Activated T-cell treated with anti-CD3 and anti-CD28 coated beads, Interleukin-2, amount 50 U/mL, for 24 hours (primary cell): ENCODE results near the gene OXCT1.
A peak's percentile ranks its signal among the peaks of the same experiment; 100 is the strongest.

Experiments
- DNase-seq: peaks from one replicate; pipeline ENCODE4 v3.0.0-alpha.2; 2020
- H3K27ac Mint-ChIP-seq: 2 replicates; pipeline ENCODE4 v1.8.0; 2020; ENCODE audit warnings: mild to moderate bottlenecking, mixed read lengths
- H3K27me3 Mint-ChIP-seq: 2 replicates; pipeline ENCODE4 v1.8.0; 2020; ENCODE audit warnings: mixed read lengths
- H3K36me3 Mint-ChIP-seq: 2 replicates; pipeline ENCODE4 v1.8.0; 2020; ENCODE audit warnings: low read depth, mixed read lengths
- H3K4me1 Mint-ChIP-seq: 2 replicates; pipeline ENCODE4 v1.8.0; 2020; ENCODE audit warnings: low read depth, mixed read lengths
- H3K4me3 Mint-ChIP-seq: 2 replicates; pipeline ENCODE4 v1.8.0; 2020; ENCODE audit warnings: mild to moderate bottlenecking, moderate library complexity, mixed read lengths
- H3K9me3 Mint-ChIP-seq: 2 replicates; pipeline ENCODE4 v1.8.0; 2020; ENCODE audit warnings: mixed read lengths

OXCT1 gene

DNA sequence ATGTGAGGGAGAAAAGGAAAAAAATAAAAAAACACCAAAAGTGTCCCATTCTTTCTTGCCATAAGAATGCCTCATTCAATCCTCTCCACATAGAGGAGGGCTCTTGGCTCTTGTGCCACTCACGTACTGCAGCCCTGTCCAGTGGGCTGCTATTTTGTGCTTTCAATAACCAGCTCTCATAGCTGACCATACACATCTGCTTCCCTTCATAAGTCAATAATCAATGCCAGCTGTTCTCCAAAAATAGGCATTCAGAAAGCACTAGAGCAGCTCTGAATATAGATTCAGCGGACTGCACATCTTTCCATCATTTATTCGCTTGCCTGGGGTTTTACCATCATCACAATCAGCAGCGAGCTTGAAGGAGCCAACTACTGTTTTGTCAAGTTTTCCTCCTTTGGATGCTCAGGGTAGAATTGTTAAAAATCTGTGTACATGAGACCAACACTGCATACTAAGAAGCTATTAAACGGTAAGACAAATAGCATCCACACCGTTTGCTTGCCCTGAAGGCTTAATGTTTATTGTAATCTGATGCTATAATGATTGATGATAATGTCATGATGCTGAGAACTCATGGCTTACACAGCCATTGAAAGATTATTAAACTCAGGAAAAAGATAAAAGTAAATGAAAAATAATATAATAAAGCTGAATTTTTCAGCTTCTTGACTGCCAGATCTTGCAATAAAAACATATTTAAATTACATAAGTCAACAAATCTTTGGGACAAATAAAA, 80.0 kb downstream of the OXCT1 start:
- Mint-ChIP-seq H3K27ac (no peak overlapping the region), H3K27me3 (no peaks in the 10 kb centered on the region), H3K36me3 (peaks cover 88% of the 10 kb centered on the region), H3K4me3 (no peak overlapping the region), H3K4me1 (peaks cover 5% of the 10 kb centered on the region), H3K9me3 (no peaks in the 10 kb centered on the region)
- no peak for DNase-seq

DNA sequence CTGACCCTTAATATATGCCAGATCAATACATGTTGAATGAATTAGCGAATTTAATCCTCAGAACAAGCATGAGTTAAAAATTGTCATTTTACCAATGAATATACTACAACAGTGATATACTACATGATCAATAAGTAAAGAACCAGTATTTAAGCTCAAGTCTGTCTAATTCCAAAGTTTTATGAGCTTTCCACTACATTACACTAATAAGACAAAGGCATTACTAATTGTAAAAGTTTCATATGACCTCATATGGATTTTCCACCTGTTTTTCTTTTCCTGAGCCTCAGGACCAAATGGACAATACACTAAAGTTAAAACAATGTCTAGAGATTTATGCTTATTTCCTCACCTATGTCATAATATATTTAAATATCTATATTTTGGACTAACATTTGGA, 80.8 kb downstream of the OXCT1 start:
- Mint-ChIP-seq H3K27me3 (no peaks in the 10 kb centered on the region), H3K36me3 (peaks cover 88% of the 10 kb centered on the region)

DNA sequence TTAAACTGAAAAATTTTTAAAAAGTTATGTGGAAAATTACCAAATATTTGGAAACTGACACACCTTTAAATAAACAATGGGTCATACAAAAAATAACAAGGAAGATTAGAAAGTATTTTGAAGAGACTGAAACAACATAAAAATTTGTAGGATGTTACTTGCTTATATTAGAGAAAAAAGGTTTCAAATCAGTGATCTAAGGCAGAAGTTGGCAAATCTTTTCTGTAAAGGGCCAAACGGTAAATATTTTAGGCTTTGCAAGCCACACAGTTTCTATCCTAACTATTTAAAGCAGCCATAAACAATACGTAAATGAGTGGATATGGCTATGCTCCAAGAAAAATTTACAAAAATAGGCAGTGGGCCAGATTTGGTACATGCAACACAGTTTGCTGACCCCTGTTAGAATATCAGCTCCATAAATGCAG, 81.3 kb downstream of the OXCT1 start:
- Mint-ChIP-seq H3K9me3 (no peaks in the 10 kb centered on the region), H3K36me3 (peaks cover 88% of the 10 kb centered on the region), H3K27ac (no peak overlapping the region), H3K4me3 (no peak overlapping the region), H3K27me3 (no peaks in the 10 kb centered on the region), H3K4me1 (peaks cover 2% of the 10 kb centered on the region)
- no peak for DNase-seq

More for the DNA sequence above, 80.8 kb downstream of the OXCT1 start:
- peaks cover 2% of the 10 kb centered on the region for H3K4me1 Mint-ChIP-seq
- no peak overlapping the region for H3K27ac Mint-ChIP-seq
- DNase-seq, result no peak
- H3K4me3 Mint-ChIP-seq, result no peak overlapping the region
- H3K9me3 Mint-ChIP-seq, result no peaks in the 10 kb centered on the region

DNA sequence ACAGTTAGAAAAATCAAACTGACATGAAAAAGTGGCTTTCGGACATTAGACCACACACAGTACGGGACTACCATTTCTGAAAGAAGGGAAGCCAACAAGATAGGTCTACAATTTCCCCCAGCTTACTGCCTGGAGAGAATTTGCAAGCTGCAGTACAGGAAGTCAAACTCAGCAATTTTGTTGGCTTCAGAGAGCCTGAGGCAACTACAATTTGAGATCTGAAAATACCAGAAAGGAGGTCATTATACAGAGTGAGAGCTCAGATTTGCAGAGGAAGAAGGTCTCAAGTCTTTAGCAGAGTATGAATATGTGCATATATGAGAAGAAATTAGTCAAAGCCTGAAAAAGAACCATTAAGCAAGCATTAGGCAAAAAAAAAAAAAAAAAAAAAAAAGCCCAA, 83.0 kb downstream of the OXCT1 start:
- Mint-ChIP-seq H3K9me3 (no peaks in the 10 kb centered on the region), H3K36me3 (peaks cover 92% of the 10 kb centered on the region)
- DNase-seq, result no peak

DNA sequence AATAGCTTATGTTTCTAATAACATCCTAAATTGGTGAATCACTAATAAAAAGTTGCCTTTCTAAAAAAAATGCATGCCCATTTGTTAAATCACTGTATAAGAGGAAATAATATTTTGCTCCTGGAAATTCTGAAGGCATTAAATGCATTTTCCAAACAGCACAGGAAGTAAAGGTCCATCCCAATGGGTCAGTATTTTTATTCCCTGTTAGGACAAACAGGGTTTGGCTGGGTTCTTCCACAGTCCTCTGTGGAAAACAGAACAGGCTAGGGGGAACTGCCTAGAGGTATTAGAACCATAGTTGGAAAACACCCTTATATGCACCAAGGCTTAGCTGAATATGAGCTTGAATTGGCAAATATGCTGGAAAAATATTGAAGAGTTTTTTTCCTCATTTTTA, 85.2 kb downstream of the OXCT1 start:
- Mint-ChIP-seq H3K4me1 (peaks cover 2% of the 10 kb centered on the region), H3K4me3 (no peak overlapping the region), H3K27ac (no peak overlapping the region), H3K9me3 (no peaks in the 10 kb centered on the region), H3K36me3 (peaks cover 93% of the 10 kb centered on the region), H3K27me3 (no peaks in the 10 kb centered on the region)
- no peak for DNase-seq

More for the DNA sequence above, 83.0 kb downstream of the OXCT1 start:
- peaks cover 2% of the 10 kb centered on the region for H3K4me1 Mint-ChIP-seq
- no peak overlapping the region for H3K4me3 Mint-ChIP-seq
- no peaks in the 10 kb centered on the region for H3K27me3 Mint-ChIP-seq
- no peak overlapping the region for H3K27ac Mint-ChIP-seq

DNA sequence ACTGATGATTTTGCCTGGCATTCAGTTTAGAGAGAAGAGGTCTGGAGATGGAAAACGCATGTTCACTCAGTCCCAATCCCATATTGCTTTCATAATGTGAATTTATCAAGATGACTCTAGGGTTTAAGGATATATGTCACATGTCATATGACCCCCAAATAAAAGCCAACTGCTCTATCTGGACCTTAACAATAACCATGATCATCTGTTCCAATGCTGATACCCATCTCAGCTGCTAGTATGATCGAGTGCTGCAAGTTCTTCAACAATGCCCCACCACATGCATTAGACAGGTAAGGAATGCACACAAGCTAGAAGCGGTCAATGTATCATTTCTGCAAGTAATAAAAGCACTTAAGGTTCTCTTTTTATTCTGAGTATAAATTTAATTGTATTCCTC, 91.8 kb downstream of the OXCT1 start:
- Mint-ChIP-seq H3K36me3 (peaks cover 91% of the 10 kb centered on the region), H3K27me3 (no peaks in the 10 kb centered on the region), H3K27ac (no peak overlapping the region)

DNA sequence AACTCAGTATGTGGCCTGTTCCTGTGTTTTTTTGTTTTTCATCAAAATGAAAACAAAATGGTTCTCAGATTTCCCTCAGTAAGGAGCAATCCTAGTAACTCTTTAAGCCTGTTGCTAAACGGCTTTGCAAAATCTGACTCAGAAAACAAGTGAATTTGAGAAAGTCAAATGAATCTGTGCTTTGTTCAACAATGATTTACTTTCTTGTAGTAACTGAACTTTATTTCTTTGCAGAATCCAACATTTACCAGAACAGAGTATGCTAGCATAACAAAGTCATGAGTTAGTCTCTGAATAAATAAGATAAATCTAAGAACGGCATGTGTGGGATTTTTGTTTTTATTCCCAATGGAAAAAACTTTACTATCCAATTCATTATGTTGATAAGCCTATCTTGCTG, 93.8 kb downstream of the OXCT1 start:
- H3K4me3 Mint-ChIP-seq, result no peak overlapping the region
- peaks cover 14% of the 10 kb centered on the region for H3K4me1 Mint-ChIP-seq
- no peak overlapping the region for H3K27ac Mint-ChIP-seq
- no peaks in the 10 kb centered on the region for H3K27me3 Mint-ChIP-seq
- DNase-seq, result no peak
- H3K36me3 Mint-ChIP-seq, result peaks cover 89% of the 10 kb centered on the region
- no peaks in the 10 kb centered on the region for H3K9me3 Mint-ChIP-seq

More for the DNA sequence above, 91.8 kb downstream of the OXCT1 start:
- Mint-ChIP-seq H3K4me3 (no peak overlapping the region), H3K9me3 (no peaks in the 10 kb centered on the region), H3K4me1 (peaks cover 4% of the 10 kb centered on the region)
- DNase-seq, result no peak

DNA sequence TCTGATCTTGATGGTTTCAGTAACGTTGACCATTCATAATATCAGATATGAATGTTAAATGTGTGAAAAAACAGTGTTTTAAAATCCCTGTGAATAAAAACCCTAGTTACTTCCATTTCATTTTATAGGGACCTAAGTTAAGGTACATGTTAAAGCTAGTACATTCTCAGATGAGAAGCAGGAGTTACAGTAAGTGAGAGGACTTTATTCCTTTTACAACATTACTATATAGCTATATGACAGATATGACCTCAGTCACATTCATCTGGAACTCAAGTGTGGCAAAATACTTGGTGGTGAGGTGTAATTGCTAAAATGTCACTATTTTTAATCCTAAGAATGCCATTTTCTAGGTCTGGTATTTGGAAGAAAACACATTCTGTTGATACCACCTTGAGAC, 96.4 kb downstream of the OXCT1 start:
- H3K9me3 Mint-ChIP-seq, result no peaks in the 10 kb centered on the region
- H3K27me3 Mint-ChIP-seq, result no peaks in the 10 kb centered on the region
- DNase-seq, result no peak
- no peak overlapping the region for H3K27ac Mint-ChIP-seq
- peaks cover 20% of the 10 kb centered on the region for H3K4me1 Mint-ChIP-seq
- H3K36me3 Mint-ChIP-seq, result peaks cover 88% of the 10 kb centered on the region
- no peak overlapping the region for H3K4me3 Mint-ChIP-seq

DNA sequence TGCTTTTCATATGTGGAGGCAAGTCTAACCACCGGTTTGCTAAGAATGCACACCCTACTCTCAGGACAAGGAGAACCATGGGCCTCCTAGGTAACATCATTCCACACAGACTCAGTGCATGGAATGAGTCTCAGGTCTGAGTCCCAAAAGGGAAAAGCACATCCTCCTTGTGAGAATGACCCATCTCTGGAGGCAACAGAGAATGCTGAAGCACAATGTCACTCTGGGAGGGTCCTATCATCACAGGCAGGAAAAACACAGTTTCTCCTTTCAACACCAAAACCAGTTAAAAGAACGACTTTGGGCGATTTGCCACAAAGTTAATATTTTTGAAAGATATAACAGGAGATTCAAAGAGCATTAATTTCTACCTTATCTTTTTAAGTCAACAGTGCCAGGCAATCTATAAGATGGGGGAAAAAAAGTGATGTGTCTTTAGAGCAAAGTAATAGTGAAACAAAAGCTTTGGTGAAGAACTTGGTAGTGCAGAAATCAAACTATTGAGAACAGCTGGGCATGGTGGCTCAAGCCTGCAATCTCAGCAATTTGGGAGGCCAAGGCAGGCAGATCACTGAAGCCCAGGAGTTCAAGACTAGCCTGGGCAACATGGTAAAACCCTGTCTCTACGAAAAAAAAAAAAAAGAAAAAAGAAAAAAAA, 97.3 kb downstream of the OXCT1 start:
- Mint-ChIP-seq H3K36me3 (peaks cover 88% of the 10 kb centered on the region), H3K4me3 (no peak overlapping the region), H3K4me1 (peaks cover 20% of the 10 kb centered on the region), H3K27me3 (no peaks in the 10 kb centered on the region), H3K27ac (no peak overlapping the region), H3K9me3 (no peaks in the 10 kb centered on the region)
- no peak for DNase-seq

DNA sequence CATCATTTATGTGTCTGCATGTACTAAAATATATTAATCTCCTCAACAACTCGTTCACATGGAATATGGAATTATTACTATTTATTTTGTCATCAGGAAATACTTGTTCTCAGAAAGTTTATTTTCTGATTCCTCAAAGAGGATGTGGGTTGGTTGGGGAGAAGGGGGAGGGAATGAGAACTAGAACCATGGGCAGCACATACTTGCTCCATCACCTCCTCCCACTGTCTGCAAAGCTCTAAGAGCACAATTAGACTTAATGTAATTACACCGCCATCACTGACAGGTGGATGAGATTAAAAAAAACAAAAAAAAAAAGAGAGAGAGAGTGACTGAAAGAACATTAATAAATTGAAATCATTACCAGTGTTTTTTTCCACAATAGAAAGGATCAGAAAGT, 98.2 kb downstream of the OXCT1 start:
- no peaks in the 10 kb centered on the region for H3K9me3 Mint-ChIP-seq
- H3K27me3 Mint-ChIP-seq, result no peaks in the 10 kb centered on the region
- H3K36me3 Mint-ChIP-seq, result peaks cover 87% of the 10 kb centered on the region
- H3K4me1 Mint-ChIP-seq, result peaks cover 20% of the 10 kb centered on the region
- no peak for DNase-seq
- no peak overlapping the region for H3K27ac Mint-ChIP-seq
- H3K4me3 Mint-ChIP-seq, result no peak overlapping the region

DNA sequence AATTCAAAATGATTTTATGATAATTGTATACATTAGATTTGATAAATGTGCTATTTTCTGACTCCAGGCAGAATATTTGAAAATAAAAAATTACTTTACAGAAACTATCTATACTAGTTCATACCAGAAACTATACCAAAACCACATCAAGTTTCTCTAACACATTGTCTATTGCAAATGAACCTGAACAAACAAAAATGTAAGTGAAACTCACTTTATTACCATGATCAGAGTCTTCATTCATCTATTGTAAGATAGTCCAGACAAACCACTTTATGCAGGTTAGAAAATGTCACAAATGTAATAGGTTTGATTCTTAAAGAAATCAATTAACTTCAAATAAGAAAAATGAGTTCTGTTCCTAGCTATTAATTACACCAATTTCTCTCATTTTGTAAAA, 99.4 kb downstream of the OXCT1 start:
- H3K4me1 Mint-ChIP-seq, result peaks cover 20% of the 10 kb centered on the region
- H3K27me3 Mint-ChIP-seq, result no peaks in the 10 kb centered on the region
- H3K27ac Mint-ChIP-seq, result no peak overlapping the region
- H3K9me3 Mint-ChIP-seq, result no peaks in the 10 kb centered on the region
- peaks cover 85% of the 10 kb centered on the region for H3K36me3 Mint-ChIP-seq
- DNase-seq, result no peak
- H3K4me3 Mint-ChIP-seq, result no peak overlapping the region

DNA sequence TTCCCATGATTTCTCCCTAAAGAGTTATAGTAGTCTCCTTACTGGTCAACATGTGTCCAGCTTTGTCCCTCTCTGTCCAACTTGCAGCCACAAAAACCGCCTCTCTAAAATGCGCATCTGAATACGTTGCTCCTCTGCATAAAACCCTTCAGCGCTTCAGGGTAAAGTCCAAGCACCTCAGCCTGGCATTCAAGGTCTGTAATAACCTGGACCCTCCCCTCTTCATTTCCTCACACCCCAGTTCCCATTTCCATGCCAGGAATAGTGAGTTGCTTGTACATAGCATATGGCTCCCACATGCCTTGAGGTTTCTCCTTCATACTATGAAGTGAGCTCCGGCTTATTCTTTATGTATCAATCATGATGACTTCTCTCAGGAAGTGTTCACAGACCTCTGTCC, 101.5 kb downstream of the OXCT1 start:
- no peaks in the 10 kb centered on the region for H3K27me3 Mint-ChIP-seq
- H3K4me1 Mint-ChIP-seq, result peaks cover 27% of the 10 kb centered on the region
- H3K4me3 Mint-ChIP-seq, result no peak overlapping the region
- H3K9me3 Mint-ChIP-seq, result no peaks in the 10 kb centered on the region
- H3K27ac Mint-ChIP-seq, result no peak overlapping the region
- DNase-seq, result no peak
- peaks cover 88% of the 10 kb centered on the region for H3K36me3 Mint-ChIP-seq

DNA sequence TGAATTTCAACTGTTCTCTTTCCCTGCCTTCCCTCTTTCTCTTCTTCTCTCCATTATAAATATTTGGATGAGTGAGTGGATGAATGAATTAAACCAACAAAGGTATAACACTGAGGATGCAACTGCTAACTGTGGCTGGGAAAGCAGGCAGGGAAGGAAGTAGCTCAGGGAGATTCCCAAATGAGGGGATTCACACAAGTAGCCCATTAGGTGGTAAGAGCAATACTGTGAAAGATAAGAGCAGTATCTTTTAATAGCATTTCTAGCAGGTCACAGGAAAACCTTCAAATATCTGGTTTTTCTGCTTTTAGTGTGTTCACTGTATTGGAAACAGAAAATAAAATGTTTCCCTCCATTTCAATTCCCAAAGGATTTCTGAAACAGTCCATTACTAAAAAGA, 105.6 kb downstream of the OXCT1 start:
- Mint-ChIP-seq H3K27me3 (no peaks in the 10 kb centered on the region), H3K9me3 (no peaks in the 10 kb centered on the region)

DNA sequence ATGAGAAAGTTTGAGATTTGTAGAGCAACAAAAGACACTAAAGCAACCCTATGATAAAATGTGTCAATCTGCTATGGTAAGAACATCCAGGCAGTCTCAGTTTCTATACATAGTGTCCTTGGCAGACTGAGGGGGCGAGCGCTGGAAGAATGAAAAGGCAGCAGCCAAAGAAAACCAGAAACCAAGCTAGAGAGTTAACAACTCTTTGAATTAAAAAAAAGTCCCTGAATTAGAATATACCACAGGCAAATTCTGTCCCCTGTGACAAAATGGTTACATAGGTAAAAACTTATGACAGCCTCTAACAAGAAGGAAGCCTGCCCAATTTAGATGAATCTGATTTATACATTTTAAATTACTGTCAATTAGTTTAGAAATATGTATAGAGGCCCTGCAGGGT, 106.7 kb downstream of the OXCT1 start:
- no peak overlapping the region for H3K4me3 Mint-ChIP-seq
- peaks cover 10% of the 10 kb centered on the region for H3K4me1 Mint-ChIP-seq
- no peak overlapping the region for H3K27ac Mint-ChIP-seq
- H3K27me3 Mint-ChIP-seq, result no peaks in the 10 kb centered on the region
- peaks cover 94% of the 10 kb centered on the region for H3K36me3 Mint-ChIP-seq
- H3K9me3 Mint-ChIP-seq, result no peaks in the 10 kb centered on the region
- DNase-seq, result no peak

More for the DNA sequence above, 105.6 kb downstream of the OXCT1 start:
- peak overlapping the region; percentile 13 for H3K27ac Mint-ChIP-seq
- no peak overlapping the region for H3K4me3 Mint-ChIP-seq
- H3K36me3 Mint-ChIP-seq, result peaks cover 93% of the 10 kb centered on the region
- H3K4me1 Mint-ChIP-seq, result peaks cover 10% of the 10 kb centered on the region
- DNase-seq, result no peak

DNA sequence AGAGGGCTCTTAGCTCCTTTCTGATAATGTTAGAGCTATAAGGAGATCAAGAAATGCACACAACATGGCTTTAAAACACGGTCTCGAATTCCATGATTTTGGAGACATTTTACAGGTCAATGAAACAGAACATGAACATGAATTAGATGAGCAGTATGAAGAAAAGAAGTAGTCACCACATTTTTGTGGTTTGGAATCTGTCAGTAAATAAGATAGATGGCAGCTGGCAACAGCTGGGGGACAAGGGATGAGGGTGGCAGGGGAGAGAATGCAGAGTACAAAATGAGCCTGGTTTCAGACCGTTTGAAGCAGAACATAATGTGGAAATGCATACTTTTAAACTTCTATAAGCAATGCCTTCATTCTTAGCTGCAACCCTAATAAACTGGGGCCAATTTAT, 107.1 kb downstream of the OXCT1 start:
- no peak for DNase-seq
- peaks cover 94% of the 10 kb centered on the region for H3K36me3 Mint-ChIP-seq
- H3K27me3 Mint-ChIP-seq, result no peaks in the 10 kb centered on the region
- H3K27ac Mint-ChIP-seq, result no peak overlapping the region
- no peak overlapping the region for H3K4me3 Mint-ChIP-seq
- peaks cover 10% of the 10 kb centered on the region for H3K4me1 Mint-ChIP-seq
- no peaks in the 10 kb centered on the region for H3K9me3 Mint-ChIP-seq
